KMS-11 (cell line): ENCODE measurements around the gene C16orf92.

Experiments used
- H2AFZ ChIP-seq: fragments of 200-600 bp; sonication (generic); 2 replicates; pipeline ENCODE4 v1.6.1; 2016; ENCODE audit warnings: antibody characterized with exemption, mixed run types, low read depth
- H3K27ac ChIP-seq: fragments of 200-600 bp; sonication (generic); 2 replicates; pipeline ENCODE4 v1.6.1; 2016; ENCODE audit warnings: mild to moderate bottlenecking, mixed run types
- H3K27me3 ChIP-seq: fragments of 200-600 bp; sonication (generic); 2 replicates; pipeline ENCODE4 v1.6.1; 2017; ENCODE audit warnings: mild to moderate bottlenecking, low read depth, mixed run types, moderate library complexity; ENCODE audit not compliant: insufficient read depth
- H3K36me3 ChIP-seq: fragments of 200-600 bp; sonication (generic); 2 replicates; pipeline ENCODE4 v1.6.1; 2017; ENCODE audit warnings: mild to moderate bottlenecking, mixed run types; ENCODE audit not compliant: insufficient read depth
- H3K4me1 ChIP-seq: fragments of 200-600 bp; sonication (generic); 2 replicates; pipeline ENCODE4 v1.6.1; 2016; ENCODE audit warnings: mild to moderate bottlenecking, low read depth, mixed run types; ENCODE audit not compliant: poor library complexity, severe bottlenecking
- H3K4me2 ChIP-seq: fragments of 200-600 bp; sonication (generic); 2 replicates; pipeline ENCODE4 v1.7.0; 2016; ENCODE audit warnings: mild to moderate bottlenecking, mixed run types
- H3K4me3 ChIP-seq: fragments of 200-600 bp; sonication (generic); IDR thresholded peaks from 2 replicates; pipeline ENCODE4 v1.6.1; 2017; ENCODE audit warnings: low read depth, low read length, mixed read lengths; ENCODE audit not compliant: insufficient read depth
- H3K79me2 ChIP-seq: fragments of 200-600 bp; sonication (generic); 2 replicates; pipeline ENCODE4 v1.6.1; 2016; ENCODE audit warnings: low read depth, mixed run types; ENCODE audit not compliant: insufficient read depth
- H3K9ac ChIP-seq: fragments of 200-600 bp; sonication (generic); 2 replicates; pipeline ENCODE4 v1.6.1; 2016; ENCODE audit warnings: mild to moderate bottlenecking, mixed run types
- H4K20me1 ChIP-seq: fragments of 200-600 bp; sonication (generic); 2 replicates; pipeline ENCODE4 v1.6.1; 2016; ENCODE audit warnings: mild to moderate bottlenecking, mixed run types; ENCODE audit not compliant: insufficient read depth
- CTCF ChIP-seq: fragments of 200-600 bp; sonication (generic); conservative IDR thresholded peaks from 2 replicates; pipeline ENCODE4 v1.6.1; 2017; ENCODE audit warnings: low read depth, mild to moderate bottlenecking, antibody characterized with exemption, low read length, moderate library complexity, mixed read lengths

Gene C16orf92

GRCh38 chr16:30063893-30064728 lies 41.1 kb downstream of the C16orf92 start:
- Histone ChIP-seq H3K4me1 (peaks cover 45% of the 10 kb centered on the region), H3K36me3 (peaks cover 12% of the 10 kb centered on the region; the same call in 1 of the 2 replicates), H2AFZ (peak overlapping the region; percentile 74), H3K27ac (peak overlapping the region; percentile 95), H3K4me3 (no peak overlapping the region), H3K27me3 (no peaks in the 10 kb centered on the region), H3K9ac (peak overlapping the region; percentile 85), H3K79me2 (peaks cover 41% of the 10 kb centered on the region), H3K4me2 (peak overlapping the region; percentile 97), H4K20me1 (peaks cover 7% of the 10 kb centered on the region; the same call in 1 of the 2 replicates)
- peak; percentile 57 for TF ChIP-seq CTCF

GRCh38 chr16:30064729-30065101 lies 41.7 kb downstream of the C16orf92 start:
- Histone ChIP-seq H2AFZ (peak overlapping the region; percentile 74; the same call in 1 of the 2 replicates), H3K4me2 (peak overlapping the region; percentile 97), H3K79me2 (peaks cover 41% of the 10 kb centered on the region), H3K27ac (peak overlapping the region; percentile 95), H3K9ac (peak overlapping the region; percentile 85), H4K20me1 (peaks cover 7% of the 10 kb centered on the region; the same call in 1 of the 2 replicates), H3K27me3 (no peaks in the 10 kb centered on the region), H3K4me1 (peaks cover 45% of the 10 kb centered on the region), H3K36me3 (peaks cover 18% of the 10 kb centered on the region; the same call in 1 of the 2 replicates), H3K4me3 (peak overlapping the region; percentile 7)
- TF ChIP-seq CTCF = no peak

- Histone ChIP-seq H3K4me3 (peak within 1 kb of the TSS; percentile 29), H3K9ac (peak within 1 kb of the TSS; percentile 85), H3K27me3 (no peaks in the 10 kb centered on the region), H3K4me2 (peak within 1 kb of the TSS; percentile 97), H3K79me2 (peaks cover 41% of the 10 kb centered on the region), H3K4me1 (peaks cover 45% of the 10 kb centered on the region), H2AFZ (peak within 1 kb of the TSS; percentile 74; the same call in 1 of the 2 replicates), H4K20me1 (peaks cover 7% of the 10 kb centered on the region; the same call in 1 of the 2 replicates), H3K36me3 (peaks cover 22% of the 10 kb centered on the region; the same call in 1 of the 2 replicates), H3K27ac (peak within 1 kb of the TSS; percentile 95)
- no peak for TF ChIP-seq CTCF
Measured at GRCh38 chr16:30065102-30065942, 42.3 kb downstream of the C16orf92 start, which contains the start of gene ALDOA. ALDOA (plus strand) TSS chr16:30065760; CDS start chr16:30066898, 1,138 bp downstream.
